Esophagus muscularis mucosa (tissue), 3 donors: ENCODE data around the gene ECM2.

Experiments
- CTCF ChIP-seq, 3 experiments: fragments of 200-600 bp in 2 of 3; fragments of 450-650 bp in 1 of 3; sonication (generic) in 2 of 3; IDR thresholded peaks; one replicate each; pipeline ENCODE4 v1.5.1; 2017 to 2019; ENCODE audit warnings: antibody characterized with exemption in 3 of 3, mild to moderate bottlenecking in 2 of 3, moderate library complexity in 1 of 3
- POLR2A ChIP-seq: fragments of 450-650 bp; IDR thresholded peaks from one replicate; pipeline ENCODE4 v1.6.1; 2017; ENCODE audit warnings: antibody characterized with exemption, moderate library complexity, mild to moderate bottlenecking, low read depth
- POLR2AphosphoS5 ChIP-seq, 2 donors: sonication (generic); formaldehyde crosslinking; IDR thresholded peaks; one replicate each; pipeline ENCODE4 v1.6.1; 2017; ENCODE audit warnings: antibody characterized with exemption in 2 of 2

- TF ChIP-seq CTCF (IDR thresholded peaks at IDR 0.05) = no peak
- no peak for TF ChIP-seq POLR2AphosphoS5 (IDR thresholded peaks at IDR 0.05)
- no peak for TF ChIP-seq POLR2A
These were observed 29.2 kb upstream of the ECM2 start for GRCh38 chr9:92564982-92565381.
